IMR-90 (cell line): ENCODE data around the gene ALX4. TPM values are rescaled to one million over a fixed set of nuclear protein-coding genes. Genes with fewer than 3 reads are reported as not detected.

ENCODE experiments used
- ATAC-seq: fragments of 200-7000 bp; cut with Tn5 transposase; 2 replicates; pipeline ENCODE4 v1.9.1; 2020; ENCODE audit warnings: low read depth, mild to moderate bottlenecking, moderate library complexity
- BruUV-seq: library from RNA; stranded (reverse); fragments of 400-500 nt; replicated peaks from 2 replicates; lab custom pipeline; 2021; lab: Mats Ljungman, UMichigan
- CTCF ChIA-PET: fragments of 300-600 bp; formaldehyde crosslinking; extraction: SDS; loops from one replicate; lab custom pipeline; 2021; ENCODE audit warnings: antibody characterized with exemption; lab: Yijun Ruan, JAX
- POLR2A ChIA-PET: fragments of 300-600 bp; sonication (Branson Sonifier 250); formaldehyde crosslinking; loops from one replicate; lab custom pipeline; 2022; ENCODE audit warnings: antibody characterized with exemption; ENCODE audit not compliant: unreplicated experiment; lab: Charles Lee
- DNase-seq: peaks from one replicate; pipeline ENCODE4 v3.0.0; 2013
- H2AFZ ChIP-seq: replicated peaks from 2 replicates; pipeline ENCODE3; 2013; ENCODE audit warnings: low read length, mild to moderate bottlenecking; ENCODE audit not compliant: poor library complexity
- H2AK5ac ChIP-seq: 2 replicates; pipeline ENCODE4 v1.6.1; 2013; ENCODE audit warnings: low read depth, low read length, inconsistent platforms
- H2AK9ac ChIP-seq: replicated peaks from 2 replicates; pipeline ENCODE3; 2013; ENCODE audit warnings: mild to moderate bottlenecking, low read depth, low read length, moderate library complexity; ENCODE audit not compliant: poor library complexity
- H2BK120ac ChIP-seq: 2 replicates; pipeline ENCODE4 v1.6.1; 2013; ENCODE audit warnings: low read depth, low read length, inconsistent platforms
- H2BK15ac ChIP-seq: 3 replicates; pipeline ENCODE4 v1.6.1; 2013; ENCODE audit warnings: low read depth, low read length, inconsistent platforms
- H2BK20ac ChIP-seq: 2 replicates; pipeline ENCODE4 v1.6.1; 2013; ENCODE audit warnings: low read depth, mild to moderate bottlenecking, inconsistent platforms, low read length, moderate library complexity
- H2BK5ac ChIP-seq: 2 replicates; pipeline ENCODE4 v1.6.1; 2013; ENCODE audit warnings: mild to moderate bottlenecking, low read depth, low read length, inconsistent platforms; ENCODE audit not compliant: poor library complexity, severe bottlenecking
- H3K14ac ChIP-seq: replicated peaks from 2 replicates; pipeline ENCODE4 v1.6.1; 2013; ENCODE audit warnings: low read depth, low read length, inconsistent platforms
- H3K18ac ChIP-seq: 2 replicates; pipeline ENCODE4 v1.6.1; 2013; ENCODE audit warnings: low read depth, low read length, control low read depth
- H3K23ac ChIP-seq: 2 replicates; pipeline ENCODE4 v1.6.1; 2013; ENCODE audit warnings: low read depth, low read length, inconsistent platforms
- H3K27ac ChIP-seq: 2 replicates; pipeline ENCODE4 v1.5.1; 2013; ENCODE audit warnings: mild to moderate bottlenecking, control low read depth, low read length; ENCODE audit not compliant: insufficient read depth
- H3K27me3 ChIP-seq: 2 replicates; pipeline ENCODE4 v1.6.1; 2013; ENCODE audit warnings: low read length; ENCODE audit not compliant: control insufficient read depth, insufficient read depth
- H3K36me3 ChIP-seq: 2 replicates; pipeline ENCODE4 v1.6.1; 2013; ENCODE audit warnings: low read length, mixed read lengths; ENCODE audit not compliant: control insufficient read depth, insufficient read depth
- H3K4ac ChIP-seq: 2 replicates; pipeline ENCODE4 v1.6.1; 2013; ENCODE audit warnings: low read depth, low read length, inconsistent platforms
- H3K4me1 ChIP-seq: 2 replicates; pipeline ENCODE4 v1.6.1; 2013; ENCODE audit warnings: low read length, mixed read lengths; ENCODE audit not compliant: control insufficient read depth, insufficient read depth
- H3K4me2 ChIP-seq: 2 replicates; pipeline ENCODE4 v1.6.1; 2013; ENCODE audit warnings: low read depth, mild to moderate bottlenecking, control low read depth, low read length, moderate library complexity
- H3K4me3 ChIP-seq: 2 replicates; pipeline ENCODE4 v1.5.1; 2013; ENCODE audit warnings: low read depth, mild to moderate bottlenecking, control low read depth, low read length, moderate library complexity; ENCODE audit not compliant: insufficient read depth
- H3K56ac ChIP-seq: 2 replicates; pipeline ENCODE4 v1.6.1; 2013; ENCODE audit warnings: low read length, inconsistent platforms; ENCODE audit not compliant: insufficient read depth; ENCODE audit errors: extremely low read depth
- H3K79me1 ChIP-seq, 2 experiments: 2 replicates each; pipeline ENCODE4 v1.6.1; 2013; ENCODE audit warnings: low read length in 2 of 2, inconsistent platforms in 1 of 2, low read depth in 1 of 2
- H3K9ac ChIP-seq: 2 replicates; pipeline ENCODE4 v1.6.1; 2013; ENCODE audit warnings: low read depth, low read length, control low read depth
- H3K9me1 ChIP-seq: 2 replicates; pipeline ENCODE4 v1.6.1; 2013; ENCODE audit warnings: low read length, inconsistent platforms; ENCODE audit not compliant: insufficient read depth
- H3K9me3 ChIP-seq: 2 replicates; pipeline ENCODE4 v1.6.1; 2013; ENCODE audit warnings: low read length; ENCODE audit not compliant: control insufficient read depth, insufficient read depth
- H4K20me1 ChIP-seq: 2 replicates; pipeline ENCODE4 v1.6.1; 2013; ENCODE audit warnings: low read length, inconsistent platforms; ENCODE audit not compliant: insufficient read depth
- H4K5ac ChIP-seq: 2 replicates; pipeline ENCODE4 v1.6.1; 2013; ENCODE audit warnings: mild to moderate bottlenecking, low read depth, low read length, control low read depth
- H4K8ac ChIP-seq, 2 experiments: 2 replicates each; pipeline ENCODE4 v1.6.1; 2013; ENCODE audit warnings: low read depth in 2 of 2, low read length in 2 of 2, control low read depth in 1 of 2, inconsistent platforms in 1 of 2
- H4K91ac ChIP-seq: 2 replicates; pipeline ENCODE4 v1.6.1; 2013; ENCODE audit warnings: low read depth, low read length, inconsistent platforms; ENCODE audit not compliant: insufficient read depth
- BHLHE40 ChIP-seq: fragments of 150-350 bp; IDR thresholded peaks from 2 replicates; pipeline ENCODE4 v1.6.1; 2016; ENCODE audit warnings: mild to moderate bottlenecking, low read depth, low read length
- CEBPB ChIP-seq: IDR thresholded peaks from 2 replicates; pipeline ENCODE4 v1.6.1; 2012; ENCODE audit warnings: low read depth, low read length, improper control_type of control experiment
- CTCF ChIP-seq: conservative IDR thresholded peaks from 2 replicates; pipeline ENCODE4 v1.5.1; 2012; ENCODE audit warnings: mild to moderate bottlenecking, low read depth, low read length, improper control_type of control experiment
- ELK1 ChIP-seq: fragments of 150-350 bp; IDR thresholded peaks from 2 replicates; pipeline ENCODE4 v1.6.1; 2016; ENCODE audit warnings: low read depth, mild to moderate bottlenecking, low read length, moderate library complexity, borderline replicate concordance
- FOS ChIP-seq: fragments of 150-350 bp; IDR thresholded peaks from 2 replicates; pipeline ENCODE4 v1.6.1; 2016; ENCODE audit warnings: low read depth, low read length
- MAFK ChIP-seq: IDR thresholded peaks from 2 replicates; pipeline ENCODE4 v1.6.1; 2012; ENCODE audit warnings: low read depth, low read length, improper control_type of control experiment
- MAZ ChIP-seq: IDR thresholded peaks from 2 replicates; pipeline ENCODE4 v1.6.1; 2012; ENCODE audit warnings: low read depth, mild to moderate bottlenecking, low read length, improper control_type of control experiment, moderate library complexity, borderline replicate concordance
- MXI1 ChIP-seq: IDR thresholded peaks from 2 replicates; pipeline ENCODE4 v1.6.1; 2012; ENCODE audit warnings: low read depth, mild to moderate bottlenecking, low read length, moderate library complexity, borderline replicate concordance
- NFE2L2 ChIP-seq: fragments of 150-350 bp; IDR thresholded peaks from 2 replicates; pipeline ENCODE4 v1.6.1; 2016; ENCODE audit warnings: low read depth, mild to moderate bottlenecking, low read length
- POLR2A ChIP-seq: IDR thresholded peaks from 2 replicates; pipeline ENCODE4 v1.6.1; 2012; ENCODE audit warnings: mild to moderate bottlenecking, low read depth, low read length
- RAD21 ChIP-seq: IDR thresholded peaks from 2 replicates; pipeline ENCODE4 v1.6.1; 2012; ENCODE audit warnings: low read length, improper control_type of control experiment
- RCOR1 ChIP-seq: IDR thresholded peaks from 2 replicates; pipeline ENCODE4 v1.6.1; 2012; ENCODE audit warnings: mild to moderate bottlenecking, low read length, improper control_type of control experiment; ENCODE audit not compliant: insufficient replicate concordance
- RFX5 ChIP-seq: IDR thresholded peaks from 2 replicates; pipeline ENCODE4 v1.8.0; 2012; ENCODE audit warnings: low read depth, mild to moderate bottlenecking, low read length, moderate library complexity
- SMC3 ChIP-seq: fragments of 150-350 bp; IDR thresholded peaks from 2 replicates; pipeline ENCODE4 v1.6.1; 2016; ENCODE audit warnings: low read depth, mild to moderate bottlenecking, antibody characterized with exemption, low read length, moderate library complexity
- WGBS, 2 experiments: methylation state at CpG; one replicate each; pipeline versions ENCODE4 v1.1.5 to v1.1.7; 2013; ENCODE audit warnings: missing lambda C conversion rate in 2 of 2; ENCODE audit not compliant: insufficient read length in 1 of 2; ENCODE audit errors: extremely low coverage in 2 of 2; 5-methylcytosine and 5-hydroxymethylcytosine counted together
- dilution Hi-C: fragments of 300-500 bp; cut with HindIII; formaldehyde crosslinking; loops from one replicate; pipeline ENCODE4 v1.14.3; 2018; ENCODE audit warnings: low sequenced_read_pairs; ENCODE audit not compliant: unreplicated experiment
- in situ Hi-C: fragments of 300-500 bp; cut with MboI; formaldehyde crosslinking; loops from 3 replicates; pipeline ENCODE4 v1.14.3; 2019; ENCODE audit warnings: low sequenced_read_pairs, inconsistent platforms, mixed read lengths
- intact Hi-C: fragments of 100-400 bp; cut with micrococcal nuclease; formaldehyde crosslinking; loops from 2 replicates; pipeline ENCODE4 v1.10.0; 2022
- polyA plus RNA-seq, 3 experiments: library from polyadenylated mRNA; depleted of rRNA; stranded (reverse); fragments of >200 nt; gene quantifications; 2 replicates each; pipeline ENCODE4 v1.2.3, GENCODE V29; 2012; ENCODE audit warnings: low replicate concordance in 1 of 3
- total RNA-seq: library from RNA; depleted of rRNA; stranded (reverse); fragments of >200 nt; gene quantifications from 2 replicates; pipeline ENCODE4 v1.2.3, GENCODE V29; 2012

Gene ALX4
- total and polyA plus RNA-seq, 2 of the 4 experiments (the other 2 are of a cell fraction): not detected

- no peak overlapping the region for H4K91ac ChIP-seq
- no TSS peak for BruUV-seq
- CTCF ChIA-PET: no interaction called here
Observed at GRCh38 chr11:44334356-44335004, 24.5 kb upstream of the ALX4 start.

More at GRCh38 chr11:44334356-44335004, 24.5 kb upstream of the ALX4 start:
- Histone ChIP-seq H3K27ac (no peak overlapping the region), H4K5ac (no peak overlapping the region), H3K4me3 (no peak overlapping the region), H3K79me1 (no peaks in the 10 kb centered on the region), H3K18ac (no peak overlapping the region), H3K9me3 (peaks cover 2% of the 10 kb centered on the region; the same call in 1 of the 2 replicates), H2BK15ac (no peak overlapping the region), H3K4ac (no peak overlapping the region), H2AK5ac (no peak overlapping the region), H4K8ac (no peak overlapping the region), H3K56ac (no peak overlapping the region), H3K9me1 (no peaks in the 10 kb centered on the region), H2AK9ac (no peak overlapping the region), H4K20me1 (no peaks in the 10 kb centered on the region), H2AFZ (no peak overlapping the region), H2BK120ac (no peak overlapping the region), H3K27me3 (peaks cover 73% of the 10 kb centered on the region), H3K4me2 (no peak overlapping the region), H3K14ac (no peak overlapping the region), H2BK5ac (no peak overlapping the region), H2BK20ac (no peak overlapping the region), H3K9ac (no peak overlapping the region), H3K23ac (no peak overlapping the region), H3K4me1 (no peaks in the 10 kb centered on the region), H3K36me3 (no peaks in the 10 kb centered on the region)
- intact Hi-C loops: no loop called here
- WGBS, 2 experiments: no CpG with 5 or more reads among the region's 7 CpGs
- DNase-seq: no peak
- dilution Hi-C loops: no loop called here
- in situ Hi-C loops: no loop called here
- POLR2A ChIA-PET: no interaction called here
- TF ChIP-seq FOS: no peak
- TF ChIP-seq NFE2L2: no peak
- no peak for TF ChIP-seq ELK1
- TF ChIP-seq BHLHE40: no peak
- no peak for TF ChIP-seq CTCF
- TF ChIP-seq POLR2A: no peak
- no peak for TF ChIP-seq RCOR1
- TF ChIP-seq SMC3: no peak
- TF ChIP-seq MAFK: no peak
- TF ChIP-seq RAD21: no peak
- no peak for TF ChIP-seq CEBPB
- TF ChIP-seq RFX5: no peak
- TF ChIP-seq MAZ: no peak
- TF ChIP-seq MXI1: no peak
- ATAC-seq: no peak
